Epithelial cell of proximal tubule (primary cell): ENCODE measurements around the gene RSPH6A. TPM values are rescaled to one million over a fixed set of nuclear protein-coding genes. Genes with fewer than 3 reads are reported as not detected.

Source experiments
- DNase-seq: peaks from one replicate; pipeline ENCODE4 v3.0.0-alpha.2; 2011; ENCODE audit warnings: low read depth
- H3K4me3 ChIP-seq: 2 replicates; pipeline ENCODE4 v1.5.1; 2011; ENCODE audit warnings: low read depth, mild to moderate bottlenecking, low read length
- CTCF ChIP-seq: conservative IDR thresholded peaks from 2 replicates; pipeline ENCODE4 v1.5.1; 2012; ENCODE audit warnings: low read depth, mild to moderate bottlenecking, low read length
- total RNA-seq: library from RNA; depleted of rRNA; stranded (reverse); fragments of >200 nt; gene quantifications from 2 replicates; pipeline ENCODE4 v1.2.3, GENCODE V29; 2015

RSPH6A gene
- total RNA-seq, 1 donor from 2014 or later, result not detected

GRCh38 chr19:45786533-45786894 is 28.6 kb downstream of the RSPH6A start:
- no peak for TF ChIP-seq CTCF
- no peak for DNase-seq
- no peak overlapping the region for H3K4me3 ChIP-seq

- no peak for DNase-seq
- TF ChIP-seq CTCF, result no peak
Observed at GRCh38 chr19:45785781-45786532, 29.2 kb downstream of the RSPH6A start.

GRCh38 chr19:45785097-45785496 is 30.0 kb downstream of the RSPH6A start:
- H3K4me3 ChIP-seq, result no peak overlapping the region
- no peak for DNase-seq
- TF ChIP-seq CTCF, result no peak

More at GRCh38 chr19:45785781-45786532, 29.2 kb downstream of the RSPH6A start:
- H3K4me3 ChIP-seq, result no peak overlapping the region

- no peak for TF ChIP-seq CTCF
- no peak for DNase-seq
- no peak overlapping the region for H3K4me3 ChIP-seq
Observed at GRCh38 chr19:45784096-45784495, 31.0 kb downstream of the RSPH6A start.

- DNase-seq, result no peak
- H3K4me3 ChIP-seq, result no peak overlapping the region
- TF ChIP-seq CTCF, result no peak
Observed at GRCh38 chr19:45782820-45783785, 32.0 kb downstream of the RSPH6A start.

GRCh38 chr19:45782162-45782691 is 32.9 kb downstream of the RSPH6A start, which contains the start of gene DMPK:
DMPK (minus strand) TSS chr19:45782490; CDS start chr19:45782352, 138 bp downstream.
- no peak for DNase-seq
- no peak within 1 kb of the TSS for H3K4me3 ChIP-seq
- no peak for TF ChIP-seq CTCF
